HFF-Myc (cell line): ENCODE measurements around the gene EFNA1.

Source experiments
- DNase-seq: peaks from one replicate; pipeline ENCODE4 v3.0.0-alpha.2; 2011; ENCODE audit warnings: low read depth; ENCODE audit errors: extremely low read depth
- H3K4me3 ChIP-seq: replicated peaks from 2 replicates; pipeline ENCODE4 v1.5.1; 2011; ENCODE audit warnings: low read depth, mild to moderate bottlenecking, control low read depth, low read length
- CTCF ChIP-seq: IDR thresholded peaks from 2 replicates; pipeline ENCODE4 v1.5.1; 2012; ENCODE audit warnings: mild to moderate bottlenecking, low read depth, low read length, control low read depth; ENCODE audit errors: missing control alignments

The EFNA1 gene

GRCh38 chr1:155127105-155127966 lies at the start of gene EFNA1:
EFNA1 (plus strand) TSS chr1:155127876; CDS start chr1:155127978, 102 bp downstream.
- DNase-seq = no peak
- peak within 1 kb of the TSS; percentile 35 for H3K4me3 ChIP-seq
- no peak for TF ChIP-seq CTCF

DNA sequence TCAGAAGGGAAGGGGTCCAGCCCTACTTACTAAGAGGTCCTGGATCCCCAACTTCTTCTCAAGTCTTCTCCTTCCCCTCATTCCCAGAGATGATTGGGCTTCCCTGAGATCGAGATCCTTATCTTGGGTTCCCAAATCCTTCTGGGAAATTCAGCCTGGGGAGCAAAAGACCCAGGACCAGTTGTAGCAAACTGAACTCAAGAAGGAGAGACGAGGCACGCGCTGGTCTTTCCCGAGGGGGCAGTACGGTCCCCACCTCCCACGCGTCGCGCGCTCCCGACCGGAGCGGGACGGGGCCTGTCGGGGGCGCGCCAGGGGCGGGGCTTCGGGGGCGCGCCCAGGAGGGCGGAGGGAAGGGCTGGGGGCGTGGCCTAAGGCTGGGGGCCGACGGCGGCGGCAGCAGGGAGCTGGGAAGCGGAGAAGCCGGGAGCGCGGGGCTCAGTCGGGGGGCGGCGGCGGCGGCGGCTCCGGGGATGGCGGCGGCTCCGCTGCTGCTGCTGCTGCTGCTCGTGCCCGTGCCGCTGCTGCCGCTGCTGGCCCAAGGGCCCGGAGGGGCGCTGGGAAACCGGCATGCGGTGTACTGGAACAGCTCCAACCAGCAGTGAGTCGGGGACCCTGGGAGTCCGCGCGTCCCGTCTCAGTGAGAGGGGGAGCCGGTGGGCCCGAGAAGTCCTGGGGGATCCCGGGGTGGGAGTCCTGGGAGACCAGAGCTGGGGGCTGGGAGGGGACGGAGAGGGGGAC lies 49.0 kb upstream of the EFNA1 start, which contains the start of gene EFNA3:
Gene EFNA3, plus strand, starts transcription at position 369 of the 741 bp plus-strand sequence. Its CDS starts 105 bp downstream, at position 474.
- 0 out of 2 replicates have a peak within 1 kb of the TSS, but pooled peaks have one; percentile 11 for H3K4me3 ChIP-seq
- DNase-seq = no peak
- TF ChIP-seq CTCF = no peak

DNA sequence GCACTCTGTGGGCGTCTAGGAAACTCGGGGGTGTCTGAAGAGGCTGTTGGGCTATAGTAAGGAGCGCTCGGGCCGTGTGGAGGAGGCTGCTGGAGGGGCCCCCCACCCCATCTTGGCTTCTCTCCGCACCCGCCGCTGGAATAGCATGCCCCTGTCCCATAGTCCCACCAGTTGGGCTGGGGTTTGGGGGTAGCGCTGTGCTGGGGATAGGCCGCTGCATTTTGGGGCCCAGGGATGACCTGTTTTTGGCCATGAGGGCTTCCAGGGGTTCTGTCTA lies 48.5 kb upstream of the EFNA1 start:
- H3K4me3 ChIP-seq = 0 out of 2 replicates have a peak overlapping the region, but pooled peaks have one; percentile 11
- TF ChIP-seq CTCF = no peak

GRCh38 chr1:155079487-155080311 lies 48.0 kb upstream of the EFNA1 start:
- DNase-seq = no peak
- H3K4me3 ChIP-seq = no peak overlapping the region
- no peak for TF ChIP-seq CTCF

More for the DNA sequence above, 48.5 kb upstream of the EFNA1 start:
- no peak for DNase-seq

GRCh38 chr1:155080312-155081228 lies 47.1 kb upstream of the EFNA1 start:
- no peak for TF ChIP-seq CTCF
- H3K4me3 ChIP-seq = no peak overlapping the region
- no peak for DNase-seq
